HEK293 (cell line): ENCODE data around the gene ZMYM4.

ENCODE experiments used
- CTCF ChIA-PET: fragments of 350-600 bp; formaldehyde crosslinking; extraction: SDS; loops from one replicate; lab custom pipeline; 2021; ENCODE audit warnings: antibody characterized with exemption; lab: Yijun Ruan, JAX
- POLR2A ChIA-PET: fragments of 300-600 bp; formaldehyde crosslinking; extraction: SDS; loops from one replicate; lab custom pipeline; 2020; ENCODE audit warnings: antibody characterized with exemption, inconsistent platforms; lab: Yijun Ruan, JAX
- H3K27ac ChIP-seq: fragments of 200-500 bp; sonication (Bioruptor generic); 2 replicates; pipeline ENCODE4 v1.5.1; 2014; ENCODE audit warnings: low read depth, low read length, control low read depth, inconsistent platforms; ENCODE audit errors: extremely low read depth
- H3K36me3 ChIP-seq, 2 experiments: fragments of 200-500 bp in 1 of 2; sonication (Bioruptor generic) in 1 of 2; 1 replicate in 1 of 2; 2 replicates in 1 of 2; pipeline ENCODE4 v1.5.1; 2014 to 2017; ENCODE audit warnings: inconsistent platforms in 2 of 2, low read length in 2 of 2; ENCODE audit not compliant: control insufficient read depth in 2 of 2, insufficient read depth in 1 of 2
- H3K4me1 ChIP-seq: fragments of 200-500 bp; sonication (Bioruptor generic); 2 replicates; pipeline ENCODE4 v1.5.1; 2014; ENCODE audit warnings: mild to moderate bottlenecking, low read length, inconsistent platforms; ENCODE audit not compliant: control insufficient read depth, insufficient read depth
- H3K4me3 ChIP-seq: 2 replicates; pipeline ENCODE4 v1.5.1; 2011; ENCODE audit warnings: low read depth, mild to moderate bottlenecking, control low read depth, low read length, moderate library complexity
- H3K9me3 ChIP-seq: fragments of 200-500 bp; sonication (Bioruptor generic); 2 replicates; pipeline ENCODE4 v1.5.1; 2014; ENCODE audit warnings: low read depth, low read length, inconsistent platforms; ENCODE audit not compliant: control insufficient read depth, insufficient read depth
- GFI1B ChIP-seq: fragments of 450-650 bp; formaldehyde crosslinking; IDR thresholded peaks from 2 replicates; pipeline ENCODE4 v1.5.1; 2016; ENCODE audit warnings: missing biosample characterization, missing genetic modification characterization
- HOXA7 ChIP-seq: sonication (generic); formaldehyde crosslinking; IDR thresholded peaks from 2 replicates; pipeline ENCODE4 v1.8.1; 2022; ENCODE audit warnings: missing genetic modification reagents, borderline replicate concordance
- KLF7 ChIP-seq: fragments of 450-650 bp; formaldehyde crosslinking; IDR thresholded peaks from 2 replicates; pipeline ENCODE4 v1.5.1; 2016; ENCODE audit warnings: missing biosample characterization, missing genetic modification characterization, borderline replicate concordance
- MZF1 ChIP-seq: fragments of 450-650 bp; formaldehyde crosslinking; IDR thresholded peaks from 2 replicates; pipeline ENCODE4 v1.5.1; 2017; ENCODE audit warnings: missing biosample characterization, missing genetic modification characterization, borderline replicate concordance
- OVOL3 ChIP-seq: fragments of 450-650 bp; formaldehyde crosslinking; IDR thresholded peaks from 2 replicates; pipeline ENCODE4 v1.5.1; 2016; ENCODE audit warnings: missing biosample characterization, missing genetic modification characterization
- PRDM4 ChIP-seq: fragments of 450-650 bp; formaldehyde crosslinking; IDR thresholded peaks from 2 replicates; pipeline ENCODE4 v1.5.1; 2017; ENCODE audit warnings: missing biosample characterization, missing genetic modification characterization
- SALL2 ChIP-seq: fragments of 450-650 bp; formaldehyde crosslinking; IDR thresholded peaks from 2 replicates; pipeline ENCODE4 v1.5.0; 2017; ENCODE audit warnings: missing biosample characterization, mild to moderate bottlenecking, missing genetic modification characterization, borderline replicate concordance
- SCRT1 ChIP-seq: fragments of 450-650 bp; formaldehyde crosslinking; IDR thresholded peaks from 2 replicates; pipeline ENCODE4 v1.5.1; 2016; ENCODE audit warnings: missing biosample characterization, missing genetic modification characterization, borderline replicate concordance
- ZBTB44 ChIP-seq: fragments of 450-650 bp; IDR thresholded peaks from 2 replicates; pipeline ENCODE4 v1.5.1; 2018; ENCODE audit warnings: missing biosample characterization, mild to moderate bottlenecking, missing genetic modification characterization
- ZFHX2 ChIP-seq: fragments of 450-650 bp; formaldehyde crosslinking; conservative IDR thresholded peaks from 2 replicates; pipeline ENCODE4 v1.5.1; 2016; ENCODE audit warnings: missing biosample characterization, missing genetic modification characterization
- ZNF169 ChIP-seq: fragments of 450-650 bp; formaldehyde crosslinking; IDR thresholded peaks from 2 replicates; pipeline ENCODE4 v1.5.1; 2016; ENCODE audit warnings: missing biosample characterization, missing genetic modification characterization
- ZNF184 ChIP-seq: fragments of 450-650 bp; IDR thresholded peaks from 2 replicates; pipeline ENCODE4 v1.5.1; 2018; ENCODE audit warnings: missing biosample characterization, mild to moderate bottlenecking, missing genetic modification characterization
- ZNF19 ChIP-seq: fragments of 450-650 bp; formaldehyde crosslinking; IDR thresholded peaks from 2 replicates; pipeline ENCODE4; 2016; ENCODE audit warnings: missing biosample characterization, missing genetic modification characterization, low read depth
- ZNF239 ChIP-seq: fragments of 450-650 bp; formaldehyde crosslinking; IDR thresholded peaks from 2 replicates; pipeline ENCODE4 v1.5.1; 2016; ENCODE audit warnings: missing biosample characterization, missing genetic modification characterization
- ZNF302 ChIP-seq: fragments of 450-650 bp; formaldehyde crosslinking; IDR thresholded peaks from 2 replicates; pipeline ENCODE4 v1.5.1; 2016; ENCODE audit warnings: missing biosample characterization, missing genetic modification characterization, low read depth
- ZNF324 ChIP-seq: fragments of 450-650 bp; formaldehyde crosslinking; IDR thresholded peaks from 2 replicates; pipeline ENCODE4 v1.5.1; 2016; ENCODE audit warnings: missing biosample characterization, missing genetic modification characterization
- ZNF354C ChIP-seq: fragments of 450-650 bp; formaldehyde crosslinking; IDR thresholded peaks from 2 replicates; pipeline ENCODE4 v1.5.1; 2016; ENCODE audit warnings: missing biosample characterization, missing genetic modification characterization, low read depth, borderline replicate concordance
- ZNF394 ChIP-seq: fragments of 450-650 bp; formaldehyde crosslinking; IDR thresholded peaks from 2 replicates; pipeline ENCODE4 v1.5.1; 2016; ENCODE audit warnings: missing biosample characterization, missing genetic modification characterization, mild to moderate bottlenecking, moderate library complexity, borderline replicate concordance
- ZNF404 ChIP-seq: fragments of 450-650 bp; formaldehyde crosslinking; IDR thresholded peaks from 2 replicates; pipeline ENCODE4 v1.5.1; 2017; ENCODE audit warnings: missing biosample characterization, missing genetic modification characterization
- ZNF510 ChIP-seq: fragments of 450-650 bp; formaldehyde crosslinking; IDR thresholded peaks from 2 replicates; pipeline ENCODE4 v1.5.1; 2018; ENCODE audit warnings: mild to moderate bottlenecking, missing genetic modification characterization, missing biosample characterization; ENCODE audit not compliant: insufficient replicate concordance
- ZNF529 ChIP-seq: fragments of 450-650 bp; formaldehyde crosslinking; IDR thresholded peaks from 2 replicates; pipeline ENCODE4 v1.5.1; 2017; ENCODE audit warnings: missing genetic modification characterization, missing biosample characterization; ENCODE audit not compliant: insufficient replicate concordance
- ZNF639 ChIP-seq: fragments of 450-650 bp; formaldehyde crosslinking; IDR thresholded peaks from 2 replicates; pipeline ENCODE4 v1.5.1; 2016; ENCODE audit warnings: missing biosample characterization, missing genetic modification characterization
- ZNF654 ChIP-seq: fragments of 450-650 bp; formaldehyde crosslinking; IDR thresholded peaks from 2 replicates; pipeline ENCODE4 v1.5.1; 2016; ENCODE audit warnings: low read depth, missing biosample characterization, missing genetic modification characterization
- ZNF664 ChIP-seq: fragments of 450-650 bp; formaldehyde crosslinking; IDR thresholded peaks from 2 replicates; pipeline ENCODE4 v1.5.1; 2016; ENCODE audit warnings: missing biosample characterization, missing genetic modification characterization
- ZNF701 ChIP-seq: fragments of 450-650 bp; formaldehyde crosslinking; IDR thresholded peaks from 2 replicates; pipeline ENCODE4 v1.5.1; 2016; ENCODE audit warnings: missing biosample characterization, missing genetic modification characterization
- ZNF776 ChIP-seq: fragments of 450-650 bp; formaldehyde crosslinking; IDR thresholded peaks from 2 replicates; pipeline ENCODE4 v1.5.0; 2017; ENCODE audit warnings: missing biosample characterization, missing genetic modification characterization, borderline replicate concordance
- ZNF785 ChIP-seq: fragments of 450-650 bp; formaldehyde crosslinking; IDR thresholded peaks from 2 replicates; pipeline ENCODE4 v1.5.1; 2016; ENCODE audit warnings: missing biosample characterization, missing genetic modification characterization

ZMYM4 gene

GRCh38 chr1:35443768-35444518 lies 175.4 kb downstream of the ZMYM4 start:
- H3K36me3 ChIP-seq = peaks cover 3 to 91% of the 10 kb centered on the region in 2 experiments; a peak in 1 of 3 replicates
- H3K27ac ChIP-seq = no peak overlapping the region
- TF ChIP-seq ZNF639 (tag by site-specific recombination) (no peak), ZNF654 (tag by site-specific recombination) (peak; percentile 57)
- no peak overlapping the region for H3K4me3 ChIP-seq
- no peaks in the 10 kb centered on the region for H3K4me1 ChIP-seq
- H3K9me3 ChIP-seq = no peaks in the 10 kb centered on the region
- ChIA-PET CTCF (interaction anchor here (0.6 to 1.5 kb wide), 10 partner anchors 10 to 423 kb away, joined by 3 to 7 read pairs (median 4); partner anchors contain the start of genes KIAA0319L and NCDN), POLR2A (no interaction called here)

GRCh38 chr1:35444519-35444774 lies 175.9 kb downstream of the ZMYM4 start:
- CTCF ChIA-PET = interaction anchor here (0.6 to 1.5 kb wide), 10 partner anchors 10 to 847 kb away, joined by 3 to 7 read pairs (median 4); partner anchors contain the start of genes KIAA0319L and NCDN
- POLR2A ChIA-PET = no interaction called here
- H3K36me3 ChIP-seq = peaks cover 7 to 91% of the 10 kb centered on the region in 2 experiments; a peak in 1 of 3 replicates

GRCh38 chr1:35447278-35447677 lies 178.8 kb downstream of the ZMYM4 start:
- H3K4me1 ChIP-seq = no peaks in the 10 kb centered on the region
- H3K36me3 ChIP-seq = peaks cover 15 to 84% of the 10 kb centered on the region in 2 experiments; a peak in 2 of 3 replicates
- no peak overlapping the region for H3K27ac ChIP-seq
- no peak overlapping the region for H3K4me3 ChIP-seq
- POLR2A ChIA-PET = no interaction called here
- CTCF ChIA-PET = interaction anchor here (0.9 to 1.6 kb wide), 3 partner anchors 117 to 436 kb away, joined by 3 to 5 read pairs (median 5); partner anchors contain the start of gene AGO1
- no peaks in the 10 kb centered on the region for H3K9me3 ChIP-seq
- TF ChIP-seq KLF7 (no peak), ZNF529 (tag by site-specific recombination) (no peak), ZNF785 (tag by site-specific recombination) (no peak), SALL2 (tag by site-specific recombination) (no peak), ZNF324 (tag by site-specific recombination) (no peak), OVOL3 (tag by site-specific recombination) (no peak), ZNF701 (no peak), ZNF664 (no peak), ZNF404 (tag by site-specific recombination) (no peak), MZF1 (tag by site-specific recombination) (no peak), PRDM4 (no peak), GFI1B (no peak), ZFHX2 (tag by site-specific recombination) (no peak), ZNF19 (tag by site-specific recombination) (no peak), HOXA7 (no peak), ZNF184 (tag by site-specific recombination) (no peak)

More at GRCh38 chr1:35444519-35444774, 175.9 kb downstream of the ZMYM4 start:
- Histone ChIP-seq H3K4me1 (no peaks in the 10 kb centered on the region), H3K4me3 (no peak overlapping the region), H3K9me3 (no peaks in the 10 kb centered on the region), H3K27ac (no peak overlapping the region)
- TF ChIP-seq ZNF776 (tag by site-specific recombination) (no peak), MZF1 (tag by site-specific recombination) (no peak), HOXA7 (no peak), ZNF169 (tag by site-specific recombination) (no peak), ZNF239 (tag by site-specific recombination) (no peak), ZNF394 (tag by site-specific recombination) (no peak), ZNF302 (no peak), ZNF354C (tag by site-specific recombination) (no peak), ZNF510 (no peak), SCRT1 (tag by site-specific recombination) (no peak), ZBTB44 (tag by site-specific recombination) (no peak)
